GM19395 (cell line): ENCODE data around the gene GNRHR.
"Not testable (repeated sequence)": the region's sequence is repeated elsewhere in the genome, so short reads cannot be mapped to it uniquely, and the experiment has no call there.

Experiments
- ATAC-seq: cut with Tn5 transposase; IDR thresholded peaks from one replicate; pipeline ENCODE4 v1.9.1; 2021; ENCODE audit warnings: mild to moderate bottlenecking, moderate library complexity; ENCODE audit not compliant: unreplicated experiment

GNRHR gene

GRCh38 chr4:67754288-67754687, at the start of gene GNRHR:
TSS of gene GNRHR (minus strand) at chr4:67754388. CDS start at chr4:67754335, 53 bp downstream.
- no peak for ATAC-seq

GRCh38 chr4:67796810-67797209, 42.6 kb upstream of the GNRHR start:
- ATAC-seq = no peak

- no peak for ATAC-seq
These were observed 36.5 kb upstream of the GNRHR start for GRCh38 chr4:67790721-67791120.

GRCh38 chr4:67787311-67787710, 33.1 kb upstream of the GNRHR start:
- ATAC-seq = no peak

- peak; percentile 60 for ATAC-seq
These were observed 31.3 kb upstream of the GNRHR start for GRCh38 chr4:67785528-67785927.

- ATAC-seq = no peak
These were observed 25.4 kb upstream of the GNRHR start for GRCh38 chr4:67779631-67780030.

GRCh38 chr4:67776746-67777145, 22.6 kb upstream of the GNRHR start:
- ATAC-seq = no peak

- no peak for ATAC-seq
These were observed 16.2 kb upstream of the GNRHR start for GRCh38 chr4:67770422-67770821.

GRCh38 chr4:67765928-67766327, 11.7 kb upstream of the GNRHR start:
- ATAC-seq = no peak

- no peak for ATAC-seq
These were observed 11.2 kb upstream of the GNRHR start for GRCh38 chr4:67765401-67765800.

GRCh38 chr4:67764183-67764582, 10.0 kb upstream of the GNRHR start:
- ATAC-seq = no peak

GRCh38 chr4:67762086-67762485, 7.9 kb upstream of the GNRHR start:
- ATAC-seq = peak; percentile 99

- ATAC-seq = not testable (repeated sequence)
These were observed 2.8 kb upstream of the GNRHR start for GRCh38 chr4:67756991-67757390.

- ATAC-seq = no peak
These were observed 1.8 kb upstream of the GNRHR start for GRCh38 chr4:67755974-67756373.

- ATAC-seq = no peak
These were observed 2.9 kb downstream of the GNRHR start for GRCh38 chr4:67751260-67751659.

GRCh38 chr4:67750691-67751090, 3.5 kb downstream of the GNRHR start:
- no peak for ATAC-seq

- ATAC-seq = no peak
These were observed 4.9 kb downstream of the GNRHR start for GRCh38 chr4:67749286-67749685.

- ATAC-seq = peak; percentile 71
These were observed 7.2 kb downstream of the GNRHR start for GRCh38 chr4:67746797-67747495.

- no peak for ATAC-seq
These were observed 9.5 kb downstream of the GNRHR start for GRCh38 chr4:67744561-67745283.

- no peak for ATAC-seq
These were observed 11.0 kb downstream of the GNRHR start for GRCh38 chr4:67743194-67743593.

- ATAC-seq = no peak
These were observed 17.9 kb downstream of the GNRHR start for GRCh38 chr4:67736262-67736661.

- ATAC-seq = no peak
These were observed 18.9 kb downstream of the GNRHR start for GRCh38 chr4:67735325-67735724.
